ENCODE measurements around the gene SPTAN1. TPM values are rescaled to one million over a fixed set of nuclear protein-coding genes. Genes with fewer than 3 reads are reported as not detected.

Gene SPTAN1
- total and polyA plus RNA-seq, 2 of the 4 experiments (the other 2 are of a cell fraction), result 275 to 327 TPM

DNA sequence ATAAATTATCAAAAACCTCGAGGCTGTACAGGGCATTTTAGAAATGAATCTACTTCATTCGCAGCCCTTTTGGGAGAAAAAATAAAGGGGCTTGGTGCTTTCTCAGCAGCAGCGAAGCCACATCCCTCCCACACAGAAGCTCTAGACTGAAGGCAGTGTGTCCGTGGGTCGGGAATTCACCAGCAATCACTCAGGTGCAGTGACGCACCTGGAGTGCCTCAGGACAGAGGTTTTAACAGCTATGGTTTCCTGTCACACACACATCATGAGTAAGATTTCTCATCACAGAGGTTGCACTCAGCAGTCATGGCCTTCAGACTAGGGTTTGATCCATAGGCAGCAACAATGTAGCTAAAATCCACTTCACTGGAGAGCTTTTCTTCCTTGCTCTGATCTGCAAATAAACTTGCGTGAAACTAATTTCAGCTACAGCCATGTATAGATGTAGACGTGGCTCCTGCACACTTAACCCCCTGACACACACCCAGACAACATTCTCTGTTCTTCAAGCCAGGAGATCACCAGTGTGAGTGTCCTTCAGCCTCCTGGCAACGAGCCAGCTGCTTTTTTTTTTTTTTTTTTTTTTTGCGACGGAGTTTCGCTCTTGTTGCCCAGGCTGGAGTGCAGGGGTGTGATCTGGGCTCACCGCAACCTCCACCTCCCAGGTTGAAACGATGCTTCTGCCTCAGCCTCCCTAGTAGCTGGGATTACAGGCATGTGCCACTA, 69.5 kb downstream of the SPTAN1 start:
- no peak overlapping the region for H3K23ac ChIP-seq (ENCODE audit: low read depth, low read length)
- no peak overlapping the region for H2BK20ac ChIP-seq (ENCODE audit: low read depth, low read length)
- H2BK5ac ChIP-seq (ENCODE audit: low read depth, low read length, poor library complexity, severe bottlenecking), result no peak overlapping the region
- no peak overlapping the region for H4K91ac ChIP-seq (ENCODE audit: insufficient read depth, low read depth, low read length)
- H2AK5ac ChIP-seq (ENCODE audit: low read depth, low read length), result no peak overlapping the region
- no peaks in the 10 kb centered on the region for H3K9me3 ChIP-seq (ENCODE audit: control insufficient read depth, insufficient read depth, low read length)
- dilution Hi-C loops (cut with HindIII; ENCODE audit: low sequenced_read_pairs, unreplicated experiment) (no loop called here), in situ Hi-C loops (cut with MboI; ENCODE audit: low sequenced_read_pairs) (no loop called here), intact Hi-C loops (cut with micrococcal nuclease) (loop anchor here (5.0 kb wide), 1 partner anchor 40 kb away; no protein-coding TSS in a partner anchor)
- POLR2A ChIA-PET (ENCODE audit: unreplicated experiment), result no interaction called here
- H3K9me1 ChIP-seq (ENCODE audit: insufficient read depth, low read length), result no peaks in the 10 kb centered on the region; the same call in 1 of the 2 replicates
- DNase-seq (no peak), ATAC-seq (ENCODE audit: low read depth) (no peak)
- H3K79me1 ChIP-seq (ENCODE audit: low read depth in 1 of 2, low read length in 2 of 2), result peaks cover 10 to 15% of the 10 kb centered on the region in 2 experiments; a peak in 2 of 4 replicates
- H4K8ac ChIP-seq (ENCODE audit: low read depth in 2 of 2, low read length in 2 of 2), result no peak overlapping the region
- H3K4ac ChIP-seq (ENCODE audit: low read depth, low read length), result no peak overlapping the region
- no peak for TF ChIP-seq FOS (IDR thresholded peaks at IDR 0.05; ENCODE audit: low read depth, low read length)
- no peak for TF ChIP-seq CHD1 (IDR thresholded peaks at IDR 0.05; ENCODE audit: low read depth, low read length)
- no peak for TF ChIP-seq RCOR1 (IDR thresholded peaks at IDR 0.05; ENCODE audit: insufficient replicate concordance, low read length)
- TF ChIP-seq CEBPB (IDR thresholded peaks at IDR 0.05; ENCODE audit: low read depth, low read length), result no peak
- no peak for TF ChIP-seq MAFK (IDR thresholded peaks at IDR 0.05; ENCODE audit: low read depth, low read length)
- no peak for TF ChIP-seq USF2 (IDR thresholded peaks at IDR 0.05; ENCODE audit: low read depth, low read length)
- no peak for TF ChIP-seq POLR2A (IDR thresholded peaks at IDR 0.05; ENCODE audit: low read depth, low read length)
- TF ChIP-seq MAZ (IDR thresholded peaks at IDR 0.05; ENCODE audit: borderline replicate concordance, low read depth, low read length), result no peak
- TF ChIP-seq NFE2L2 (IDR thresholded peaks at IDR 0.05; ENCODE audit: low read depth, low read length), result no peak
- TF ChIP-seq BHLHE40 (IDR thresholded peaks at IDR 0.05; ENCODE audit: low read depth, low read length), result no peak
- no peak for TF ChIP-seq SMC3 (IDR thresholded peaks at IDR 0.05; ENCODE audit: low read depth, low read length)
- H4K20me1 ChIP-seq (ENCODE audit: insufficient read depth, low read length), result peaks cover 3% of the 10 kb centered on the region; the same call in 1 of the 2 replicates
- H2BK120ac ChIP-seq (ENCODE audit: low read depth, low read length), result no peak overlapping the region
- H3K4me3 ChIP-seq (ENCODE audit: insufficient read depth, low read depth, low read length), result no peak overlapping the region
- no peak overlapping the region for H3K9ac ChIP-seq (ENCODE audit: low read depth, low read length)
- no peak overlapping the region for H3K56ac ChIP-seq (ENCODE audit: extremely low read depth, insufficient read depth, low read length)
- H3K4me2 ChIP-seq (ENCODE audit: low read depth, low read length), result no peak overlapping the region
- no peak overlapping the region for H4K5ac ChIP-seq (ENCODE audit: low read depth, low read length)
- peaks cover 86% of the 10 kb centered on the region for H3K36me3 ChIP-seq (ENCODE audit: control insufficient read depth, insufficient read depth, low read length)
- no peak overlapping the region for H3K14ac ChIP-seq (replicated peaks; ENCODE audit: low read depth, low read length)
- CTCF ChIA-PET, result interaction anchor here (0.5 to 1.2 kb wide), 2 partner anchors 10 to 17 kb away, joined by 3 read pairs; no protein-coding TSS in a partner anchor
- WGBS, 2 experiments (ENCODE audit: extremely low coverage in 2 of 2, insufficient read length in 1 of 2), result 80% methylated on average over 1 of the region's 14 CpGs; no CpG with 5 or more reads in 1 of the 2 experiments
- H2AK9ac ChIP-seq (replicated peaks; ENCODE audit: low read depth, low read length, poor library complexity), result no peak overlapping the region
- no peak overlapping the region for H2AFZ ChIP-seq (replicated peaks; ENCODE audit: low read length, poor library complexity)
- no peak overlapping the region for H2BK15ac ChIP-seq (ENCODE audit: low read depth, low read length)
- H3K18ac ChIP-seq (ENCODE audit: low read depth, low read length), result no peak overlapping the region
- no peaks in the 10 kb centered on the region for H3K4me1 ChIP-seq (ENCODE audit: control insufficient read depth, insufficient read depth, low read length)
- BruUV-seq (replicated peaks), result no TSS peak
- no peak overlapping the region for H3K27ac ChIP-seq (ENCODE audit: insufficient read depth, low read length)
- H3K27me3 ChIP-seq (ENCODE audit: control insufficient read depth, insufficient read depth, low read length), result no peaks in the 10 kb centered on the region
